SK-N-MC (cell line): ENCODE results near the gene NDUFS8.

ENCODE experiments used
- DNase-seq: peaks from one replicate; pipeline ENCODE4 v3.0.0-alpha.2; 2011; ENCODE audit warnings: low read depth, low spot score
- H3K27ac ChIP-seq: fragments of 200-600 bp; sonication (generic); 2 replicates; pipeline ENCODE4 v1.5.1; 2016; ENCODE audit warnings: mixed run types
- H3K36me3 ChIP-seq: fragments of 200-600 bp; sonication (generic); 2 replicates; pipeline ENCODE4 v1.6.1; 2017; ENCODE audit warnings: antibody characterized with exemption, low read length, mixed read lengths; ENCODE audit not compliant: insufficient read depth
- H3K4me3 ChIP-seq: fragments of 200-600 bp; sonication (generic); 2 replicates; pipeline ENCODE4 v1.5.1; 2016
- H3K9ac ChIP-seq: fragments of 200-600 bp; sonication (generic); 2 replicates; pipeline ENCODE4 v1.8.0; 2017; ENCODE audit warnings: mixed run types, mixed read lengths; ENCODE audit not compliant: insufficient read length
- H3K9me3 ChIP-seq: fragments of 200-600 bp; sonication (generic); 2 replicates; pipeline ENCODE4 v1.6.1; 2017; ENCODE audit warnings: low read depth, mild to moderate bottlenecking, antibody characterized with exemption, low read length, moderate library complexity, mixed read lengths
- EZH2 ChIP-seq: fragments of 200-600 bp; sonication (generic); IDR thresholded peaks from one replicate; pipeline ENCODE4 v1.6.1; 2017; ENCODE audit warnings: antibody characterized with exemption
- FOXP2 ChIP-seq: optimal IDR thresholded peaks from 2 replicates; pipeline ENCODE3; 2011; ENCODE audit warnings: mild to moderate bottlenecking, moderate library complexity; ENCODE audit not compliant: insufficient read depth; ENCODE audit errors: extremely low read length, control extremely low read depth
- POLR2AphosphoS5 ChIP-seq: IDR thresholded peaks from 2 replicates; pipeline ENCODE4 v1.6.1; 2012; ENCODE audit warnings: mild to moderate bottlenecking, low read depth, low read length, borderline replicate concordance

NDUFS8 gene

GRCh38 chr11:68074584-68075352 is 44.3 kb downstream of the NDUFS8 start:
- H3K36me3 ChIP-seq = 0 out of 2 replicates have a peak, but pooled peaks cover 5% of the 10 kb centered on the region
- no peak for DNase-seq
- TF ChIP-seq EZH2 = no peak

GRCh38 chr11:68076371-68077042 is 46.0 kb downstream of the NDUFS8 start:
- Histone ChIP-seq H3K36me3 (no peaks in the 10 kb centered on the region), H3K27ac (no peak overlapping the region), H3K9ac (no peak overlapping the region), H3K4me3 (no peak overlapping the region), H3K9me3 (no peaks in the 10 kb centered on the region)
- DNase-seq = no peak
- TF ChIP-seq POLR2AphosphoS5 = no peak
- TF ChIP-seq EZH2 = no peak
- TF ChIP-seq FOXP2 = no peak

More at GRCh38 chr11:68074584-68075352, 44.3 kb downstream of the NDUFS8 start:
- Histone ChIP-seq H3K9me3 (no peaks in the 10 kb centered on the region), H3K27ac (no peak overlapping the region), H3K9ac (no peak overlapping the region), H3K4me3 (no peak overlapping the region)

DNA sequence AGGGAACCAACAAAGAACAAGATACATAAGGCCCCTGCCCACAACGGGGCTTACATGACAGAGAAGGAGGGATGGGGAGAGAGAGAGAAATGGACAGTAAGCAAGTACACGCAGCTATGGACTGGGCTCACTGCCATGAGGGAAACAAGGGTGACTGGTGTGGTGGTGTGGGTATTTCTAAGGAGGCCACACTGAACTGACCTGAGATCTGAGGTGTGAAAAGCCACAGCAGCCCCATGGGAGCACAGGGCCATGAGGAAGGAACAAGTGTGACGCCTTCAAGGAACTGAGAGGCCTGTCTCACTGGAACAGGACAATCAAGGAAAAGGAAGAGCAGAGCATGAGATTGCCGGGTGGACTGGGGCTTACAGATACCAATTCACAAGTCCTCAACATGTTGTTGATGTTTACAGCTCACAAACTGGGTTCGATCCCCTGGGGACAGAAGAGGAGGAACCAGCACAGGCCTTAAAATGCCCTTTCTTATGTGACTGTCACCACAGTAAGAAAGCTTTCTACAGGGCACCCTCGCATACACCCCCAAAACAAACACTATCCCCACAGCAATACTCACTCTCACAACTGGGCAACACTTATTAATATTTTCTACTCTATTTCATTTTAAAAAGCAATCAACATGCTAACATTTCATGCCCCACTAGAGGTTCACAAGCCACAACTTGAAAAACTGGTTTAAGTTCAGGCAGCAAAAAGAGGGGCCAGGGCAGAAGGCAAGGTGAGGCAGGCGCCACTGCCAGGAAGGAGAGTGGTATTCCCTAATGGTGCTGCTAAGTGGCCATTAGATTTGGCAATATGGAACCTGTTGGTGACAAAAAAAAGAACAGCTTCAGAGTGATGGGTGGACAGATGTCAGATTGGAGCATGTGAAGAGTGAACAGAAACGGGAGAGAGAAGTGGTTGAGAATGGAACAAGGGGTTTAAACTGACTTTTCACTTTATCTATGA is 47.4 kb downstream of the NDUFS8 start:
- H3K36me3 ChIP-seq = no peaks in the 10 kb centered on the region
- no peak for DNase-seq
- H3K9ac ChIP-seq = no peak overlapping the region
- H3K9me3 ChIP-seq = no peaks in the 10 kb centered on the region
- H3K4me3 ChIP-seq = no peak overlapping the region
- TF ChIP-seq POLR2AphosphoS5 (no peak), FOXP2 (no peak), EZH2 (no peak)
- H3K27ac ChIP-seq = no peak overlapping the region

DNA sequence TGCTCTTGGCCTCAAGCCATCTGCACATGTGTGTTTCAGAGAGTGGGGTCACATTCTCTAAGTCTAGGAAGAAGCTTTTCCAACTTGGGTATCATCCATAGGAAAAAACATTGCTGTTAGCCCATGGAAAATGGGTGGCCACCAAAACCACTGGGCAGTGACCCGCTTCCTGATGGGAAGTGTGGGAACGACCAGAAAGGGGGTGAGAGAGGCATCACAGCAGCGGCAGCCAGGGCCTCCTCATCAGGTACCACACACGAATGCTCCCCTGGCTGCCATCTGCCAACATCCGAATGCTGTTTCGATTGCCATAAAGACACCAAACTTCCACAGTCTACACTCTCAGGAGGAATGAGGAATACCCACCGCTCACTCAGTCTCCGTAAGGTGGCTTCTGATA is 50.4 kb downstream of the NDUFS8 start:
- H3K36me3 ChIP-seq = no peaks in the 10 kb centered on the region

GRCh38 chr11:68081691-68082090 is 51.2 kb downstream of the NDUFS8 start:
- no peak overlapping the region for H3K9ac ChIP-seq
- H3K9me3 ChIP-seq = no peaks in the 10 kb centered on the region
- no peaks in the 10 kb centered on the region for H3K36me3 ChIP-seq
- no peak for TF ChIP-seq EZH2
- TF ChIP-seq POLR2AphosphoS5 = no peak
- no peak for TF ChIP-seq FOXP2
- no peak for DNase-seq
- no peak overlapping the region for H3K4me3 ChIP-seq
- no peak overlapping the region for H3K27ac ChIP-seq

More for the DNA sequence above, 50.4 kb downstream of the NDUFS8 start:
- Histone ChIP-seq H3K9me3 (no peaks in the 10 kb centered on the region), H3K9ac (no peak overlapping the region), H3K27ac (no peak overlapping the region), H3K4me3 (no peak overlapping the region)
- no peak for DNase-seq
- TF ChIP-seq FOXP2 (no peak), EZH2 (no peak), POLR2AphosphoS5 (no peak)

DNA sequence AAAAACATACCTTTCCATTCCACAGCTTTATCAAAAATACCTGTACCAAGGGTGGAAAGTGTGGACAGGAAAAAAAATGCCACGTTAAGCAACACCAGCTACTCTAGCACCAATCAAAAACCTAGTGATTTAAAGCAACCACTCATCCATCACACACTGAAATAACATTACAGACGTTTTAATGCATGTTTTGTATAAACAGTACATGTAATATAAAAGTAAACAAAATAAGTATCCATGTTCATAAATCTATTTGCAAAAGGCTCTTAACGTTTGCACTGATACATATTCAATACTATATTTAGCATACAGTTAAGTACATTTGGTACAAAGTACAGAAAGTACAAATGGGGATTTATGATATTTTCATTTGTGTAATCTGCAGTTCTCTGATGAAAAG is 52.0 kb downstream of the NDUFS8 start:
- DNase-seq = no peak
- Histone ChIP-seq H3K27ac (no peak overlapping the region), H3K9me3 (no peaks in the 10 kb centered on the region), H3K36me3 (no peaks in the 10 kb centered on the region), H3K4me3 (no peak overlapping the region), H3K9ac (no peak overlapping the region)
- no peak for TF ChIP-seq EZH2
- no peak for TF ChIP-seq POLR2AphosphoS5
- no peak for TF ChIP-seq FOXP2

DNA sequence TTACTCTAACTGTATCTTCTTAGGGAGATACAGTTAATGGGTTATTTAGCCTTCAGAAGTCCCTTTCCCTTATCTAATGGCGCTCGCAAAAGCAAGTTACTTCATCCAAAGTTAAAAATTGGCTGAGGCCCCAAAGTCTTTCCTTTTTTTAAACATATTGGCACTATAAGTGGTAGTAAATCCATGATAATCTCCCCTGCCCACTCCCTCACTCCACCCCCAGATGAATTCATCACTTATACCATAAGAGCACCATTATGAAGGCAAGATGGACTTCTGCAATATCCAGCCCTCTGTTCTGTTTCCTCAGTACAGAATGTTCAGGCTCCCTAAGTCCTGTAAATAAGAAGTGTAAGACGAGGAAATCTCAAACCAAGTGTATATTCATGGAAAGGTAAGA is 53.0 kb downstream of the NDUFS8 start:
- Histone ChIP-seq H3K4me3 (no peak overlapping the region), H3K9me3 (no peaks in the 10 kb centered on the region), H3K36me3 (no peaks in the 10 kb centered on the region), H3K9ac (no peak overlapping the region), H3K27ac (no peak overlapping the region)
- TF ChIP-seq EZH2 = no peak
- no peak for TF ChIP-seq FOXP2
- no peak for TF ChIP-seq POLR2AphosphoS5
- DNase-seq = no peak
